Posterior cingulate gyrus (tissue), 11 donors: ENCODE data around the gene DEFB112.

Source experiments
- DNase-seq, 10 donors: peaks; one replicate each; pipeline versions ENCODE4 v3.0.0 to v3.0.0-alpha.2; 2020 to 2021; ENCODE audit warnings: mixed read lengths in 3 of 10
- intact Hi-C: fragments of 100-400 bp; cut with DNase I; formaldehyde crosslinking; loops from one replicate; pipeline ENCODE4 v1.15.1; 2023

The DEFB112 gene

GRCh38 chr6:50003139-50003538 is 46.6 kb downstream of the DEFB112 start:
- intact Hi-C loops = no loop called here
- no peak for DNase-seq

GRCh38 chr6:49995278-49995677 is 54.5 kb downstream of the DEFB112 start:
- intact Hi-C loops = no loop called here
- DNase-seq = no peak
